A549 treated with Mapracorat at 1 μM for 4 hours (cell line): ENCODE data around the gene CLDN12. TPM values are rescaled to one million over a fixed set of nuclear protein-coding genes. Genes with fewer than 3 reads are reported as not detected.

ENCODE experiments used
- total RNA-seq: library from RNA; stranded (reverse); fragments of 200-300 nt; extraction: Qiagen RNA extraction; gene quantifications from 5 replicates; pipeline ENCODE4 v1.2.3, GENCODE V29; 2022

The CLDN12 gene
- total RNA-seq = 27.5 to 35.2 TPM (median 32.4 TPM) in 5 replicates

DNA sequence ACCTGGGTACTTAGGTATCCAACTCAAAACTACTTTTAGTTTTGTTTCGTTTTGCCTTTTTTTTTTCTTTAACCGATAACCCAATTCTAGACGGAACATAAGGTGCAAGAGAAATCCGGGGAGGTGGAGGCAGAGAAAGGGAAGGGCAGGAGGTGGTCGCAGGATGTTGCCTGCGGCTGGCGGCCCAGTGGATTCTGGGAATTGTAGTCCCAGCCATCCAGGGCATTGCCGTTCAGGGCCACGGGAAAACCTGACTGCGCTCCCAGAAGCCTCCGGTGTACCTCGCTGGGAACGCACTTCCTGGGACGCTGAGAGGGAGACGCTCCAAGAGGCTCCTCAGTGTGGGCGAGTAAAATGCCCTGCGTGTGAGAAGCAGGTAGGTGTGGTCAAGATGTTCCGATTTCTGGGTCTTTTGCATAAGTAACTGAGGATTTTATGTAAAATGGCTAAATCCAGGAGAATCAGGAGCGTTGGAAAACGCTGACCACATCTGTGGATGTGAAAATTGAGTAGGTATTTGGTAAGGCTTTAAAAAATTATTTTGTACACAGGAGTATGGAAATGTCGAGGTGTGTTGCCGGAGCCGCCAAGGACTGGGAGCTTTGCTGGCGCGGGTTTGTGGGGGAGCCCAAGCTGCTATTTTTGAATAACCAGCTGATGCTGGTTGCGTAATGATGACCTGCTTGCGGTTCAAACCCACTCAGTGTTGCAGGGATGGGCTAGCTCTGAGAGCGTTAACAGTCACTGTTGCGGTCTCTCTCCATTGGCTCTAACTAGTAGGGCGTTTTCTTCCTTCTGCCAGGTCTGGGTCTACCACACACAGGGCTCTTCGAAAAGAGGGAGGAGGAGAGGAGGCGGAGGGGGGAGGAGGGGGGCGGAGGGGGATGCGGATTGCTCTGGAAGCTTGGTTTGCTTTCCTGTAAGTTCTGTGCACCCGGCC is at the start of gene CLDN12:
TSS of gene CLDN12 (plus strand) at position 288 of the 940 bp plus-strand sequence. CDS start 9,216 bp downstream, outside the sequence.

Other genes starting within 250 kb of the CLDN12 start
- 13.5 to 18.0 TPM (median 14.4 TPM) in 5 replicates for gene STEAP1, start 249.0 kb upstream of the CLDN12 start, total RNA-seq
- 2.9 to 4.2 TPM (median 3.8 TPM) in 5 replicates for gene STEAP2, start 191.7 kb upstream of the CLDN12 start, total RNA-seq
- 2.0 to 3.3 TPM (median 2.4 TPM) in 5 replicates for gene CFAP69, start 158.3 kb upstream of the CLDN12 start, total RNA-seq
- 0.04 to 0.06 TPM in 2 of 5 replicates, not detected in the others for gene FAM237B, start 82.2 kb upstream of the CLDN12 start, total RNA-seq
- 24.3 to 29.7 TPM (median 26.6 TPM) in 5 replicates for gene GTPBP10, start 56.7 kb upstream of the CLDN12 start, total RNA-seq
- gene PTTG1IP2, start 66.2 kb downstream of the CLDN12 start, total RNA-seq = not detected in 5 replicates
- gene CDK14, start 192.9 kb downstream of the CLDN12 start, total RNA-seq = 0.14 to 0.48 TPM (median 0.32 TPM) in 5 replicates